Measurements from ENCODE around the gene R3HDM4.

The R3HDM4 gene

GRCh38 chr19:867855-868457 is 45.1 kb downstream of the R3HDM4 start:
- ATAC-seq (replicated peaks) (no peak), DNase-seq (no peak)
- Mint-ChIP-seq H3K27me3 (peaks cover 0 to under 1% of the 10 kb centered on the region in 2 donors), H3K4me1 (peaks cover 16 to 28% of the 10 kb centered on the region in 2 donors), H3K4me3 (no peak overlapping the region), H3K27ac (peak overlapping the region; percentile 60), H3K36me3 (peaks cover 40 to 41% of the 10 kb centered on the region in 2 donors), H3K9me3 (peaks cover 0 to 1% of the 10 kb centered on the region in 2 donors)

GRCh38 chr19:867301-867793 is 45.7 kb downstream of the R3HDM4 start:
- ATAC-seq (replicated peaks) = no peak
- H3K4me3 Mint-ChIP-seq = no peak overlapping the region
- peaks cover 16 to 28% of the 10 kb centered on the region in 2 donors for H3K4me1 Mint-ChIP-seq
- DNase-seq = no peak
- H3K36me3 Mint-ChIP-seq = peaks cover 36 to 41% of the 10 kb centered on the region in 2 donors
- peak overlapping the region; percentile 60 for H3K27ac Mint-ChIP-seq
- H3K27me3 Mint-ChIP-seq = peaks cover 5 to 7% of the 10 kb centered on the region in 2 donors
- peaks cover 0 to 1% of the 10 kb centered on the region in 2 donors for H3K9me3 Mint-ChIP-seq

- no peak overlapping the region for H3K4me3 Mint-ChIP-seq
- peaks cover 32 to 39% of the 10 kb centered on the region in 2 donors for H3K36me3 Mint-ChIP-seq
- ATAC-seq (replicated peaks) = no peak
- H3K9me3 Mint-ChIP-seq = peaks cover 0 to 1% of the 10 kb centered on the region in 2 donors
- H3K4me1 Mint-ChIP-seq = peaks cover 12 to 25% of the 10 kb centered on the region in 2 donors
- peaks cover 5 to 8% of the 10 kb centered on the region in 2 donors for H3K27me3 Mint-ChIP-seq
- no peak for DNase-seq
- H3K27ac Mint-ChIP-seq = no peak overlapping the region
These were observed 46.2 kb downstream of the R3HDM4 start for GRCh38 chr19:866769-867300.

- H3K27me3 Mint-ChIP-seq = peaks cover 10 to 25% of the 10 kb centered on the region in 2 donors
- peak overlapping the region; percentile 86 for H3K27ac Mint-ChIP-seq
- DNase-seq = no peak
- peak overlapping the region; percentile 64 to 74 for H3K4me3 Mint-ChIP-seq
- ATAC-seq (replicated peaks) = no peak
- H3K9me3 Mint-ChIP-seq = no peaks in the 10 kb centered on the region
- H3K36me3 Mint-ChIP-seq = peaks cover 9 to 11% of the 10 kb centered on the region in 2 donors
- H3K4me1 Mint-ChIP-seq = peaks cover 10 to 32% of the 10 kb centered on the region in 2 donors
These were observed 49.8 kb downstream of the R3HDM4 start for GRCh38 chr19:863315-863620.

GRCh38 chr19:862581-863314 is 50.3 kb downstream of the R3HDM4 start:
- Mint-ChIP-seq H3K4me1 (peaks cover 10 to 32% of the 10 kb centered on the region in 2 donors), H3K36me3 (peaks cover 6 to 10% of the 10 kb centered on the region in 2 donors), H3K27me3 (peaks cover 11 to 30% of the 10 kb centered on the region in 2 donors), H3K27ac (peak overlapping the region; percentile 86), H3K9me3 (no peaks in the 10 kb centered on the region), H3K4me3 (peak overlapping the region; percentile 70 to 74)
- DNase-seq (peak; percentile 54), ATAC-seq (replicated peaks) (peak; percentile 52 to 59)

- Mint-ChIP-seq H3K27ac (peak overlapping the region; percentile 77), H3K9me3 (peaks cover 0 to 1% of the 10 kb centered on the region in 2 donors), H3K4me1 (peaks cover 10 to 27% of the 10 kb centered on the region in 2 donors), H3K36me3 (peaks cover 0 to 4% of the 10 kb centered on the region in 2 donors), H3K27me3 (peaks cover 11 to 34% of the 10 kb centered on the region in 2 donors), H3K4me3 (peak overlapping the region; percentile 67 to 70)
- ATAC-seq (replicated peaks) = peak; percentile 26 to 33
- no peak for DNase-seq
These were observed 51.1 kb downstream of the R3HDM4 start for GRCh38 chr19:861756-862580.

GRCh38 chr19:861141-861755 is 51.8 kb downstream of the R3HDM4 start:
- Mint-ChIP-seq H3K9me3 (peaks cover 0 to 1% of the 10 kb centered on the region in 2 donors), H3K4me1 (peaks cover 10 to 27% of the 10 kb centered on the region in 2 donors), H3K27me3 (peaks cover 11 to 34% of the 10 kb centered on the region in 2 donors), H3K4me3 (peak overlapping the region; percentile 33 to 57), H3K36me3 (peaks cover 0 to 4% of the 10 kb centered on the region in 2 donors), H3K27ac (peak overlapping the region; percentile 37)
- DNase-seq = no peak
- ATAC-seq (replicated peaks) = no peak

- H3K36me3 Mint-ChIP-seq = no peaks in the 10 kb centered on the region
- H3K4me1 Mint-ChIP-seq = peaks cover 10 to 26% of the 10 kb centered on the region in 2 donors
- H3K4me3 Mint-ChIP-seq = peak within 1 kb of the TSS; percentile 67 to 72
- H3K27me3 Mint-ChIP-seq = peaks cover 11 to 34% of the 10 kb centered on the region in 2 donors
- peaks cover 0 to 1% of the 10 kb centered on the region in 2 donors for H3K9me3 Mint-ChIP-seq
- no peak for ATAC-seq (replicated peaks)
- no peak for DNase-seq
- no peak within 1 kb of the TSS for H3K27ac Mint-ChIP-seq
These were observed 53.9 kb downstream of the R3HDM4 start, which contains the start of gene CFD for GRCh38 chr19:858868-859843. TSS of gene CFD (plus strand) at chr19:859664. CDS start at chr19:859690, 26 bp downstream.

GRCh38 chr19:858284-858683 is 54.7 kb downstream of the R3HDM4 start:
- H3K9me3 Mint-ChIP-seq = peaks cover 0 to 1% of the 10 kb centered on the region in 2 donors
- ATAC-seq (replicated peaks) (no peak), DNase-seq (no peak)
- H3K4me1 Mint-ChIP-seq = peaks cover 6 to 17% of the 10 kb centered on the region in 2 donors
- H3K27ac Mint-ChIP-seq = no peak overlapping the region
- no peaks in the 10 kb centered on the region for H3K36me3 Mint-ChIP-seq
- peaks cover 11 to 34% of the 10 kb centered on the region in 2 donors for H3K27me3 Mint-ChIP-seq
- no peak overlapping the region for H3K4me3 Mint-ChIP-seq

GRCh38 chr19:855566-856120 is 57.4 kb downstream of the R3HDM4 start:
- no peaks in the 10 kb centered on the region for H3K36me3 Mint-ChIP-seq
- peaks cover 0 to 1% of the 10 kb centered on the region in 2 donors for H3K9me3 Mint-ChIP-seq
- H3K4me1 Mint-ChIP-seq = peaks cover 0 to 7% of the 10 kb centered on the region in 2 donors

GRCh38 chr19:855142-855541 is 57.9 kb downstream of the R3HDM4 start:
- DNase-seq (no peak), ATAC-seq (replicated peaks) (no peak)
- Mint-ChIP-seq H3K4me1 (peaks cover 0 to 7% of the 10 kb centered on the region in 2 donors), H3K4me3 (no peak overlapping the region), H3K36me3 (no peaks in the 10 kb centered on the region), H3K27ac (no peak overlapping the region), H3K9me3 (peaks cover 0 to 1% of the 10 kb centered on the region in 2 donors), H3K27me3 (peaks cover 20 to 46% of the 10 kb centered on the region in 2 donors)

More at GRCh38 chr19:855566-856120, 57.4 kb downstream of the R3HDM4 start:
- Mint-ChIP-seq H3K4me3 (no peak overlapping the region), H3K27ac (no peak overlapping the region), H3K27me3 (peaks cover 16 to 42% of the 10 kb centered on the region in 2 donors)
- ATAC-seq (replicated peaks) = no peak
- DNase-seq = no peak

GRCh38 chr19:854549-854948 is 58.5 kb downstream of the R3HDM4 start:
- H3K27ac Mint-ChIP-seq = no peak overlapping the region
- no peak for ATAC-seq (replicated peaks)
- H3K36me3 Mint-ChIP-seq = no peaks in the 10 kb centered on the region
- H3K4me3 Mint-ChIP-seq = no peak overlapping the region
- H3K4me1 Mint-ChIP-seq = peaks cover 0 to 1% of the 10 kb centered on the region in 2 donors
- peaks cover 20 to 45% of the 10 kb centered on the region in 2 donors for H3K27me3 Mint-ChIP-seq
- no peak for DNase-seq
- H3K9me3 Mint-ChIP-seq = peaks cover 0 to 1% of the 10 kb centered on the region in 2 donors
